Cardiac muscle cell (in vitro differentiated cells and primary cell): ENCODE data around the gene CDC42EP5. TPM values are rescaled to one million over a fixed set of nuclear protein-coding genes. Genes with fewer than 3 reads are reported as not detected.
A peak's percentile ranks its signal among the peaks of the same experiment; 100 is the strongest.
"Not testable (repeated sequence)": the region's sequence is repeated elsewhere in the genome, so short reads cannot be mapped to it uniquely, and the experiment has no call there.

Experiments
- DNase-seq, 2 donors: peaks; one replicate each; pipeline versions ENCODE4 v3.0.0 to v3.0.0-alpha.2; 2010 to 2017; ENCODE audit warnings: low read depth in 1 of 2, low spot score in 1 of 2
- H3K27ac ChIP-seq: fragments of 200-600 bp; sonication (generic); 2 replicates; pipeline ENCODE4 v1.5.1; 2016
- H3K27me3 ChIP-seq: fragments of 200-600 bp; sonication (generic); 2 replicates; pipeline ENCODE4 v1.6.0; 2016; ENCODE audit warnings: control low read depth
- H3K36me3 ChIP-seq: fragments of 200-600 bp; sonication (generic); 2 replicates; pipeline ENCODE4 v1.5.1; 2016; ENCODE audit warnings: control low read depth
- H3K4me1 ChIP-seq: fragments of 200-600 bp; sonication (generic); 2 replicates; pipeline ENCODE4 v1.8.1; 2017; ENCODE audit warnings: low read depth, mild to moderate bottlenecking, mixed run types
- H3K4me3 ChIP-seq: fragments of 200-600 bp; sonication (generic); 2 replicates; pipeline ENCODE4 v1.5.1; 2016; ENCODE audit warnings: mild to moderate bottlenecking
- H3K9me3 ChIP-seq: fragments of 200-600 bp; sonication (generic); 2 replicates; pipeline ENCODE4 v1.5.1; 2017; ENCODE audit warnings: low read depth, mild to moderate bottlenecking, control low read depth
- CTCF ChIP-seq: IDR thresholded peaks from 2 replicates; pipeline ENCODE4 v1.5.1; 2012; ENCODE audit warnings: low read depth, mild to moderate bottlenecking, low read length
- polyA plus RNA-seq: library from polyadenylated mRNA; unstranded; fragments of >200 nt; fragmentation: Nextera tagmentation; extraction: Ambion mirVana; gene quantifications from 2 replicates; pipeline ENCODE4 v1.2.1, GENCODE V29; 2016
- total RNA-seq: library from RNA; depleted of rRNA; stranded (reverse); fragments of >200 nt; gene quantifications from 2 replicates; pipeline ENCODE4 v1.2.3, GENCODE V29; 2016

Gene CDC42EP5
- total and polyA plus RNA-seq, 2 experiments from 2014 or later, result 28.2 to 46.6 TPM

GRCh38 chr19:54517483-54517882, 44.4 kb upstream of the CDC42EP5 start:
- peak; percentile 46 to 52 for DNase-seq
- no peaks in the 10 kb centered on the region for H3K4me1 ChIP-seq
- H3K4me3 ChIP-seq, result no peak overlapping the region
- no peaks in the 10 kb centered on the region for H3K27me3 ChIP-seq
- H3K36me3 ChIP-seq, result no peaks in the 10 kb centered on the region
- H3K27ac ChIP-seq, result no peak overlapping the region
- no peak for TF ChIP-seq CTCF
- no peaks in the 10 kb centered on the region for H3K9me3 ChIP-seq

GRCh38 chr19:54515156-54515555, 42.1 kb upstream of the CDC42EP5 start:
- no peak for DNase-seq
- no peak for TF ChIP-seq CTCF
- H3K27me3 ChIP-seq, result no peaks in the 10 kb centered on the region
- H3K4me3 ChIP-seq, result no peak overlapping the region
- no peaks in the 10 kb centered on the region for H3K9me3 ChIP-seq
- no peaks in the 10 kb centered on the region for H3K36me3 ChIP-seq
- H3K4me1 ChIP-seq, result no peaks in the 10 kb centered on the region
- no peak overlapping the region for H3K27ac ChIP-seq

GRCh38 chr19:54509200-54509940, 36.3 kb upstream of the CDC42EP5 start:
- not testable (repeated sequence) for H3K27me3 ChIP-seq, H3K4me3 ChIP-seq, H3K4me1 ChIP-seq, H3K36me3 ChIP-seq, H3K9me3 ChIP-seq, DNase-seq, H3K27ac ChIP-seq

- DNase-seq, H3K27ac ChIP-seq, H3K4me1 ChIP-seq, H3K36me3 ChIP-seq, H3K27me3 ChIP-seq, H3K9me3 ChIP-seq, H3K4me3 ChIP-seq: not testable (repeated sequence)
These were observed 35.4 kb upstream of the CDC42EP5 start for GRCh38 chr19:54508487-54508886.

- no peak overlapping the region for H3K4me3 ChIP-seq
- no peak for DNase-seq
- H3K9me3 ChIP-seq, result no peaks in the 10 kb centered on the region
- no peaks in the 10 kb centered on the region for H3K36me3 ChIP-seq
- TF ChIP-seq CTCF, result no peak
- no peaks in the 10 kb centered on the region for H3K27me3 ChIP-seq
- H3K4me1 ChIP-seq, result no peaks in the 10 kb centered on the region
- H3K27ac ChIP-seq, result no peak overlapping the region
These were observed 34.7 kb upstream of the CDC42EP5 start for GRCh38 chr19:54507824-54508223.

GRCh38 chr19:54507038-54507717, 34.1 kb upstream of the CDC42EP5 start:
- H3K36me3 ChIP-seq, H3K4me3 ChIP-seq, H3K27me3 ChIP-seq, H3K4me1 ChIP-seq, H3K27ac ChIP-seq, DNase-seq, H3K9me3 ChIP-seq: not testable (repeated sequence)

- no peak for TF ChIP-seq CTCF
- Histone ChIP-seq H3K4me3 (no peak overlapping the region), H3K27me3 (no peaks in the 10 kb centered on the region), H3K9me3 (no peaks in the 10 kb centered on the region), H3K27ac (no peak overlapping the region), H3K4me1 (no peaks in the 10 kb centered on the region), H3K36me3 (no peaks in the 10 kb centered on the region)
- no peak for DNase-seq
These were observed 33.0 kb upstream of the CDC42EP5 start for GRCh38 chr19:54506079-54506478.

- not testable (repeated sequence) for H3K9me3 ChIP-seq, H3K4me3 ChIP-seq, DNase-seq, H3K27me3 ChIP-seq, H3K36me3 ChIP-seq, H3K27ac ChIP-seq, H3K4me1 ChIP-seq
These were observed 32.4 kb upstream of the CDC42EP5 start for GRCh38 chr19:54505542-54505941.
